GM18951 (cell line): ENCODE data around the gene CCDC175.
A peak's percentile ranks its signal among the peaks of the same experiment; 100 is the strongest.

ENCODE experiments used
- POLR2A ChIP-seq: IDR thresholded peaks from 4 replicates; pipeline ENCODE4 v1.6.1; 2011; ENCODE audit warnings: mild to moderate bottlenecking; ENCODE audit not compliant: insufficient read length, insufficient read depth; ENCODE audit errors: extremely low read depth
- in situ Hi-C: fragments of 300-500 bp; cut with MboI; formaldehyde crosslinking; loops from one replicate; pipeline ENCODE4 v1.12.0; 2022; ENCODE audit warnings: low sequenced_read_pairs, mixed read lengths, inconsistent platforms; ENCODE audit not compliant: unreplicated experiment

The CCDC175 gene

GRCh38 chr14:59483819-59484638 is 92.6 kb downstream of the CCDC175 start, which contains the start of the genes JKAMP and L3HYPDH:
TSS of gene JKAMP (plus strand) at chr14:59484517. CDS start at chr14:59484590, 73 bp downstream.
TSS of gene L3HYPDH (minus strand) at chr14:59484408. CDS start at chr14:59484316, 92 bp downstream.
- in situ Hi-C loops, result no loop called here

GRCh38 chr14:59483363-59483762 is 93.2 kb downstream of the CCDC175 start:
- in situ Hi-C loops, result no loop called here

More at GRCh38 chr14:59483819-59484638, 92.6 kb downstream of the CCDC175 start, which contains the start of the genes JKAMP and L3HYPDH:
- peak; percentile 91 for TF ChIP-seq POLR2A

DNA sequence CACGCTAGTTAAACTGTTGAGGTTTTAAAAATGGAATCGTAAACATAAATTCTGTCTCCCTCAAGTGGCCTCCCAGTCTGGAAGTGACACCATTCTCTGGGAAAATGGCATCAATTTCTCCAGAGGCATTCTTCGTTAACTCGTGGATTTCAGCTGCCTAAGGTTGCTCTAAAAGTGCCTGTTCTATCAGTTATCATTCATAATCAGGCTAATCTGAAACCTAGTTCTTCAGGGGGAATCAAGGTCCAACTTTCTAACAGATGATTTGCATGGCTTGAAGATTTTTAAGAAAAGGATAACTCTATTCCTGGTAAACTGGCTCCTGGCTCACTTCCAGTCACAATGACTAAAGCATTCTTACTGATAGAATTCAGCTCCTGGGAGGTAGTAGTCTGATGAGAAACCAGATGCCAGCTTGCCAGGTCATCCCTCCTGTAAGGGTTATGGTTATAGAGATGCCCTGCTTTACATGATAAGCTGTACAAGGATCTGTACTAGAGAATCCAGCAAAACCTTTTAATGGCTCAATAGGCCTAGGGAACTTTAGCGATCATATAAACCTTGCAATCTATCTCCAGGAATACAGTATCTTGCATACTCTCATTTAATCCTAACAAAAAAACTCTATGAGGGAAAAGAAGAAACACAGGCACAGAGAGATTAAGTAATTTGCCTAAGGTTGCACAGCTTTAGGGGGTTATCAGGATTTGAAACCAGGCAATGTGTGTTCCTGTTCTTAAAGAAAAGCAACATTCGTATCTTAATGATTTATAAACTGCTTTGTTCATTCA is 93.9 kb downstream of the CCDC175 start:
- in situ Hi-C loops, result no loop called here

More at GRCh38 chr14:59483363-59483762, 93.2 kb downstream of the CCDC175 start:
- no peak for TF ChIP-seq POLR2A

GRCh38 chr14:59481871-59482540 is 94.6 kb downstream of the CCDC175 start:
- no peak for TF ChIP-seq POLR2A
- in situ Hi-C loops, result no loop called here

More for the DNA sequence above, 93.9 kb downstream of the CCDC175 start:
- no peak for TF ChIP-seq POLR2A

- in situ Hi-C loops, result no loop called here
These were observed 95.2 kb downstream of the CCDC175 start for GRCh38 chr14:59481407-59481806.

GRCh38 chr14:59480166-59480565 is 96.4 kb downstream of the CCDC175 start:
- no peak for TF ChIP-seq POLR2A
- in situ Hi-C loops, result no loop called here

More at GRCh38 chr14:59481407-59481806, 95.2 kb downstream of the CCDC175 start:
- no peak for TF ChIP-seq POLR2A

DNA sequence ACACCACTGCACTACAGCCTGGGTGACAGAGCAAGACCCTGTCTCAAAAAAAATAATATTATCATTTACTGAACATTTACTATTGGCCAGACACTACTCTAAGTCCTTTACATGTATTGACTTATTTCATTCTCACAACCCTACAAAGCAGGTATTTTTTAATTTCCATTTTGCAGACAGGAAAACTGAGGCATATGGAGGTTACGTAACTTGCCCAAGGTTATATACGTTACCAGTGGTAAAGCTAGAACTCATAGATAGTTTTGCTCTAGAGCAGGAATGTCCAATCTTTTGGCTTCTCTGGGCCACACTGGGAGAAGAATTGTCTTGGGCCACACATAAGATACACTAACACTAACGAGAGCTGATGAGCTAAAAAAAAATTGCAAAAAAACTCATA is 98.1 kb downstream of the CCDC175 start:
- no peak for TF ChIP-seq POLR2A

DNA sequence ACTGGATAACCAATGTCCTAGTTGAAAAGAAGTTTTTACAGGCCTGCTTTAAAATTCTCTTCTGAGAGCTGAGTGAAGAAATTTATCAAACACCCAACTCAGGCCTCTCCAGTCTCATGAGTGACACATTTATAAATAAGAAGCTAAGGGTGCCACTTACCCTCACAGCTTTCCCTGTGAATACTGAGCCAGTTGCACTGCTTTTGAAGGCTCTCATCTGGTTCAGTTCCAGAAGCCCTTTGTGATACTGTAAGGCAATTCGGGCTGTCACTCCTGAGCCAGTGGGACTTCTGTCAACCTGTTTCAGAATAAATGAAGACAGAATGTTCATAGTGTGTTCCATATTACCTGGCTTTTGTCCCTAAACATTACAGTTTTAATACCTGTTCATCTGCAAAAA is 100.9 kb downstream of the CCDC175 start:
- TF ChIP-seq POLR2A, result no peak
- in situ Hi-C loops, result no loop called here

More for the DNA sequence above, 98.1 kb downstream of the CCDC175 start:
- in situ Hi-C loops, result no loop called here

DNA sequence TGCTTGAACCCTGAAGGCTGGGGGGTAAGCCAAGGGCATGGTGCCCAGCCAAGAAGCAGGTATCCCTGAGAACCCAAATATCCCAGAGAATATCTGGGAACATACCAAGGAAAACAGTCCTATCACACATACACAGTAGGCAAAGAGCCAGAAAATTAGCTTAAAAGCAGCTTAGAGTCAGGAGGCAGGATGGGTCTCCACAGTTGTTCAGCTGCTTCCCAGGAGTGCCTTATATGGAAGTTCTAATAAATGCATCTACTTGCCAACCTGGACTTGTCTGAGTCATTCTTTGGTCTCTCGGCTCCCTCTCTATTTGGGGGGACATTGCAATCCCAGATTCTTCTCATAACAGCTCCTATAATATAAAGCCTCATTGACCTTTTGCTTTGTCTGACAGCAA is 102.4 kb downstream of the CCDC175 start:
- in situ Hi-C loops, result no loop called here
- TF ChIP-seq POLR2A, result no peak

DNA sequence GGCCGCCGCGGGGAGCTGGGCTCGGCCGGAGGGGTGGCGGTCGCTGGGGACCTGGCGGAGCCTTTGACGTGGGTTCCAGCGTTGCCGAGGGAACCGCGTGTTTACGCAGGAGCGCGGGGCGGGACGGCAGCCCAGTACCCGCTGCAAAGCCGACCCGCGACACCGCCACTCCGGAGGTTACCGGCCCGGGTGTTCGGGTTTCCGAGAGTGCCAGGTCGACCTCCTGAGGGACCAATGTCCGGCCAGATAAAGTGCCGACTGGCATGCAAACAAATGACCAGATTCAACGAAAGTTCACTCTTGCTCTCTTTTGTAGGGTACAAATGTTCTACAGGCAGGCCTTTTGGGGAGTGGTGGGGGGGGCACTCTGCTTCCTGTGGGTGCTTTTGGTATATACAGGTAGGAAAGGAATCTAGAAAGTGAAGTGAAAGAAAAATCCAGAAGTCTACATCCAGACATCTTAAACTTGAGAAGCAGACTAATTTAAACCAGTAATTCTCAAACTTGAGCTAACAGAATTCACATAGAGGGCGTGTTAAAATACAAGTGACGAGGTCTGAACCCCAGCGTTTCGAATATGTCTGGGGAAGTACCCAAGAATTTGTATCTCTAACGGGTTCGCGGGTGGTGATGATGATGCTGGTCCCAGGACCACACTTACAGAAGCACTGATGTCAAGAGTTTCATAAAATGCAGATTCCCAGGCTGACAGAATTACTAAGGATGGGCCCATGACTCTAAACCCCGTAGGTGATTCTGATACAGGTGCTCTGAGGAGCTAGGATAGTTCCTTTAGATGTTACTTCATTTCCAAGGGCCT is 111.1 kb downstream of the CCDC175 start, which contains the start of gene GPR135:
GPR135 (minus strand) TSS at position 65 of the 820 bp plus-strand sequence. CDS start 154 bp downstream, outside the sequence.
- in situ Hi-C loops, result no loop called here
- no peak for TF ChIP-seq POLR2A

DNA sequence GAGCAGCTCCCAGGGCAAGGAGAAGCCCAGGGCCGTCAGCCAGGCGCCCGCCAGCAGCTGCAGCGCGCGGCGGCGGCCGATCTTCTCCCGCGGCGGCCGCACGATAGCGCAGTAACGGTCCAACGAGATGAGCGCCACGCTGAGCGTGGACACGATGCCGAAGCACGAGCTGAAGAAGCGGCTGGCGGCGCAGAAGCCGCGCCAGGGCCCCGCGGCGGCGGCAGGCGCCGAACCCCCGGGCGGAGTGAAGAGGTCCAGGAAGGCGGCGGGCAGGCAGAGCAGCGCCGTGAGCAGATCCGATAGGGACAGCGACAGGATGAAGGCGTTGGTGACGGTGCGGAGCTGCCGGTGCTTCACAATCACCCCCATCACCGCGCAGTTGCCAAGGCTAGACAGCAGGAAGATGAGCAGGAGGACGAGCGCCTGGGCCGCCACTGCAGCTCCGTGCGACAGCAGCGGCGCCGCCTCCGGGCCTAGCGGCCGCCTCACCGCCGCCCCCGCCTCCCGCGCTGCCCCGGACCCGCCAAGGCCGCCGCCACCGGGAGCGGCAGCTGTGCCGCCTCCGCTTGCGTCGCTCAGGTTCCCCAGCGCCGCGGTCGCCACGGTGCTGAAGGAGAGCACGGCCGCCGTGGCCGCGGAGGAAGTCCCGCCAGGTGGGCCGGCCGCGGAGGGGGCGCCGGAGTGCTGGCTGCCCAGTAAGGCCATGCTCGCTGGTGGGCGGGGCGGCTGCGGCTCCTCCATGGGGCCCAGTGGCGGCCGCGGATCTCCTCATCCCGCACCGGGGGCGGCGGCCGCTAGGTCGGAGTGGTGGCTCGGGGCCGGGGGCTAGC is 111.9 kb downstream of the CCDC175 start:
- TF ChIP-seq POLR2A, result peak; percentile 16
- in situ Hi-C loops, result no loop called here
